HG02852 (cell line): Measurements from ENCODE around the gene FIGNL2.

Source experiments
- ATAC-seq: cut with Tn5 transposase; IDR thresholded peaks from one replicate; pipeline ENCODE4 v1.9.1; 2021; ENCODE audit warnings: mild to moderate bottlenecking, moderate library complexity; ENCODE audit not compliant: unreplicated experiment

FIGNL2 gene

GRCh38 chr12:51779876-51780275 is 68.6 kb downstream of the FIGNL2 start:
- no peak for ATAC-seq

GRCh38 chr12:51777973-51778372 is 70.5 kb downstream of the FIGNL2 start:
- ATAC-seq, result no peak

GRCh38 chr12:51777457-51777856 is 71.1 kb downstream of the FIGNL2 start:
- ATAC-seq, result no peak

GRCh38 chr12:51774933-51775332 is 73.6 kb downstream of the FIGNL2 start:
- no peak for ATAC-seq

- ATAC-seq, result no peak
These were observed 75.2 kb downstream of the FIGNL2 start for GRCh38 chr12:51773145-51773869.

GRCh38 chr12:51771008-51771407 is 77.5 kb downstream of the FIGNL2 start:
- ATAC-seq, result no peak
